ENCODE results near the gene MYH14. TPM values are rescaled to one million over a fixed set of nuclear protein-coding genes. Genes with fewer than 3 reads are reported as not detected.

Gene MYH14
- polyA plus RNA-seq, 3 donors = not detected

DNA sequence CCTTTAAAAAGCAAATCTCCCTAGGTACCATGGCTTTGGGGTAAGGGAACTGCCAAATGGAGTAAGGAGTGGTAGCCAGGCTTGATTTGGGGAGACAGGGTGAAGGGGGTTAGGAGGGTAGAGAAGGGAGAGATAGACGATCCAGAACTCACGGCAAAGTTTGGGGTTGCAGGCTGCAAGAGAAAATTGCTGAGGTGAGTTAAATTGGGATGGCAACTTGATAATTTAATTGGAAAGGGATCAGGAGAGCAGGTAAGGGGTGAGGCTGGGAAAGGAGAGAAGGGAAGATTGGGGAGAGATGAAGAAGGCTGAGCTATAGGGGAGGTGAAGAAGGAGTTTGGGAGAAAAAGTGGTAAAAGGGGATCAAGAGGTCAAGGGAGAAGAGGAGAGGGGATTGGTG lies 44.3 kb upstream of the MYH14 start:
- H4K20me1 ChIP-seq (ENCODE audit: insufficient read depth, low read length) = no peaks in the 10 kb centered on the region
- Mint-ChIP-seq H3K4me3 (no peak overlapping the region), H3K27me3 (ENCODE audit: low read depth in 3 of 3) (peaks cover 6 to 28% (median 9%) of the 10 kb centered on the region in 3 donors), H3K36me3 (no peaks in the 10 kb centered on the region), H3K9me3 (peaks cover 5 to 24% (median 14%) of the 10 kb centered on the region in 7 donors), H3K27ac (no peak overlapping the region), H3K4me1 (peaks cover 1% of the 10 kb centered on the region)
- no peaks in the 10 kb centered on the region for H3K4me1 ChIP-seq (ENCODE audit: control insufficient read depth in 1 of 2, insufficient read depth in 2 of 2, low read length in 2 of 2)
- peaks cover 0 to 2% of the 10 kb centered on the region in 2 donors for H3K27me3 ChIP-seq (ENCODE audit: control insufficient read depth in 2 of 2, insufficient read depth in 2 of 2, low read length in 2 of 2)
- H2AFZ ChIP-seq (ENCODE audit: insufficient read depth, low read depth, low read length, poor library complexity, severe bottlenecking) = no peak overlapping the region
- no peak overlapping the region for H3K4me2 ChIP-seq (replicated peaks; ENCODE audit: extremely low read depth, low read length, poor library complexity, severe bottlenecking)
- peaks cover 8 to 9% of the 10 kb centered on the region in 2 donors for H3K9me3 ChIP-seq (replicated peaks in 1 of 2; ENCODE audit: control insufficient read depth in 1 of 2, insufficient read depth in 1 of 2, low read length in 2 of 2)
- DNase-seq = no peak
- H3K36me3 ChIP-seq (replicated peaks in 1 of 2; ENCODE audit: control insufficient read depth in 1 of 2, insufficient read depth in 2 of 2, low read length in 2 of 2) = no peaks in the 10 kb centered on the region
- TF ChIP-seq, protein P1, sequence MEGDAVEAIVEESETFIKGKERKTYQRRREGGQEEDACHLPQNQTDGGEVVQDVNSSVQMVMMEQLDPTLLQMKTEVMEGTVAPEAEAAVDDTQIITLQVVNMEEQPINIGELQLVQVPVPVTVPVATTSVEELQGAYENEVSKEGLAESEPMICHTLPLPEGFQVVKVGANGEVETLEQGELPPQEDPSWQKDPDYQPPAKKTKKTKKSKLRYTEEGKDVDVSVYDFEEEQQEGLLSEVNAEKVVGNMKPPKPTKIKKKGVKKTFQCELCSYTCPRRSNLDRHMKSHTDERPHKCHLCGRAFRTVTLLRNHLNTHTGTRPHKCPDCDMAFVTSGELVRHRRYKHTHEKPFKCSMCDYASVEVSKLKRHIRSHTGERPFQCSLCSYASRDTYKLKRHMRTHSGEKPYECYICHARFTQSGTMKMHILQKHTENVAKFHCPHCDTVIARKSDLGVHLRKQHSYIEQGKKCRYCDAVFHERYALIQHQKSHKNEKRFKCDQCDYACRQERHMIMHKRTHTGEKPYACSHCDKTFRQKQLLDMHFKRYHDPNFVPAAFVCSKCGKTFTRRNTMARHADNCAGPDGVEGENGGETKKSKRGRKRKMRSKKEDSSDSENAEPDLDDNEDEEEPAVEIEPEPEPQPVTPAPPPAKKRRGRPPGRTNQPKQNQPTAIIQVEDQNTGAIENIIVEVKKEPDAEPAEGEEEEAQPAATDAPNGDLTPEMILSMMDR (IDR thresholded peaks at IDR 0.05) = no peak
- WGBS (ENCODE audit: insufficient coverage) = 95% methylated on average over 2 of the region's 2 CpGs
- H3K79me2 ChIP-seq (ENCODE audit: insufficient read depth, low read length) = no peaks in the 10 kb centered on the region
- H3K27ac ChIP-seq (ENCODE audit: low read depth in 1 of 2, low read length in 2 of 2) = no peak overlapping the region
- intact Hi-C loops (cut with micrococcal nuclease) = no loop called here
- no peak overlapping the region for H3K9ac ChIP-seq (ENCODE audit: insufficient read depth, low read length, poor library complexity, severe bottlenecking)
- no peak overlapping the region for H3K4me3 ChIP-seq (replicated peaks in 1 of 3; ENCODE audit: low read depth in 2 of 3, low read length in 3 of 3)

DNA sequence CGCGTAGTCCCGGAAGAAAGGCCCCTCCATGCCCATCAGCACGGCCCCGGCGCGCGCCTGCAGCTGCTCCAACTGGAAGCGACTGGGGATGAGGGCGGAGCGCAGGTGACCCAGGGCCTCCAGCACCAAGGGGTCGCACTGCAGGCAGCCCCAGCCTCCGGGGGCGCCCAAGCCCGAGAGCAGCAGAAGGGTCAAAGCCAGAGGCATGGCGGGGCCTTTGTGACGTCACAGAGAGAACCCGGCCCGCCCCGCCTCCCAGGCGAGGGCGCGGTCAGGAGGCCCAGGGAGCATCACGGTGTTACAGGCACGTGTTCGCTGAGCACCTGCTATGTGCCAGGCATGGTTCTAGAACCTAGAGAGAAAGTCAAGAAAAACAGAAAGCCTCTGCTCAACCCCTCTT lies 40.4 kb upstream of the MYH14 start, which contains the start of gene IZUMO2:
Gene IZUMO2 (minus strand): TSS at position 294 of the 400 bp plus-strand sequence. CDS start 87 bp downstream, at position 207.
- H3K4me3 Mint-ChIP-seq = peak within 1 kb of the TSS in 1 of 2 donors; percentile 60
- H3K27ac Mint-ChIP-seq = peak within 1 kb of the TSS in 1 of 7 donors; percentile 19
- H3K36me3 Mint-ChIP-seq = no peaks in the 10 kb centered on the region
- no peak within 1 kb of the TSS for H3K4me2 ChIP-seq (replicated peaks; ENCODE audit: extremely low read depth, low read length, poor library complexity, severe bottlenecking)
- intact Hi-C loops (cut with micrococcal nuclease) = no loop called here
- H3K9me3 ChIP-seq (replicated peaks in 1 of 2; ENCODE audit: control insufficient read depth in 1 of 2, insufficient read depth in 1 of 2, low read length in 2 of 2) = peaks cover 8 to 9% of the 10 kb centered on the region in 2 donors
- TF ChIP-seq, protein P1 (IDR thresholded peaks at IDR 0.05) = no peak
- no peak within 1 kb of the TSS for H3K27ac ChIP-seq (ENCODE audit: low read depth in 1 of 2, low read length in 2 of 2)
- H3K79me2 ChIP-seq (ENCODE audit: insufficient read depth, low read length) = no peaks in the 10 kb centered on the region
- no peaks in the 10 kb centered on the region for H3K4me1 ChIP-seq (ENCODE audit: control insufficient read depth in 1 of 2, insufficient read depth in 2 of 2, low read length in 2 of 2)
- H2AFZ ChIP-seq (ENCODE audit: insufficient read depth, low read depth, low read length, poor library complexity, severe bottlenecking) = no peak within 1 kb of the TSS
- no peak within 1 kb of the TSS for H3K4me3 ChIP-seq (replicated peaks in 1 of 3; ENCODE audit: low read depth in 2 of 3, low read length in 3 of 3)
- H3K27me3 ChIP-seq (ENCODE audit: control insufficient read depth in 2 of 2, insufficient read depth in 2 of 2, low read length in 2 of 2) = peaks cover 0 to 5% of the 10 kb centered on the region in 2 donors
- peaks cover 8 to 23% (median 10%) of the 10 kb centered on the region in 3 donors for H3K27me3 Mint-ChIP-seq (ENCODE audit: low read depth in 3 of 3)
- no peaks in the 10 kb centered on the region for H4K20me1 ChIP-seq (ENCODE audit: insufficient read depth, low read length)
- peaks cover 1% of the 10 kb centered on the region for H3K4me1 Mint-ChIP-seq
- 17% methylated on average over 25 of the region's 26 CpGs for WGBS (ENCODE audit: insufficient coverage)
- H3K36me3 ChIP-seq (replicated peaks in 1 of 2; ENCODE audit: control insufficient read depth in 1 of 2, insufficient read depth in 2 of 2, low read length in 2 of 2) = no peaks in the 10 kb centered on the region
- no peak within 1 kb of the TSS for H3K9ac ChIP-seq (ENCODE audit: insufficient read depth, low read length, poor library complexity, severe bottlenecking)
- no peak for DNase-seq
- peaks cover 4 to 17% (median 10%) of the 10 kb centered on the region in 7 donors for H3K9me3 Mint-ChIP-seq

All from CD14-positive monocyte (primary cell).